ENCODE data around the gene YY1AP1.
"Not testable (repeated sequence)": the region's sequence is repeated elsewhere in the genome, so short reads cannot be mapped to it uniquely, and the experiment has no call there.

Gene YY1AP1

DNA sequence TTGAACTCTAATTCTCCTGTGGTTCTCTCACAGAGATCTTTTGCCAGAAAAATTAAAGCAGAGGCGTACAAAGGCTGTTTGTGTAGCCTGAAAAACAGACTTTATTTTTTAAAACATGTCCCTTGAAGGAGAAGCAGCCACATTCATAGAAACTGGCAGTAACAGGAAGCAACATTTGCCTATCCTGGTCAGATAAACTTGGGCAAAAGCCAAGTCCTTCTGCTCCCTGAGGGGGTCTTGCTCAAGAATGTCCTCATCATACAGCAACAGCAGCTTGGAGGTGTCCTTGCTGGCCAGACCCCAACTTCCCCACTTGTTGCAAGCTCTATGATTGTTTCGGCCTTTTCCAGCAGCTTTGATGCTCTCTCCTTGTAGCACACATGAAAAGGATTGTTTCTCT lies 42.3 kb downstream of the YY1AP1 start:
- FAIRE-seq (no peak), DNase-seq (ENCODE audit: insufficient read length, low spot score) (no peak)
- TF ChIP-seq POLR2AphosphoS5 (IDR thresholded peaks at IDR 0.05; ENCODE audit: low read depth, low read length) (no peak), PAX5 (IDR thresholded peaks at IDR 0.05; ENCODE audit: insufficient read depth, low read length, severe bottlenecking) (no peak), POLR2A (IDR thresholded peaks at IDR 0.05; ENCODE audit: low read depth, low read length) (no peak), SPI1 (IDR thresholded peaks at IDR 0.05; ENCODE audit: low read depth, low read length) (no peak), TAF1 (IDR thresholded peaks at IDR 0.05; ENCODE audit: low read depth, low read length) (no peak), POU2F2 (IDR thresholded peaks at IDR 0.05; ENCODE audit: low read depth, low read length) (no peak)

DNA sequence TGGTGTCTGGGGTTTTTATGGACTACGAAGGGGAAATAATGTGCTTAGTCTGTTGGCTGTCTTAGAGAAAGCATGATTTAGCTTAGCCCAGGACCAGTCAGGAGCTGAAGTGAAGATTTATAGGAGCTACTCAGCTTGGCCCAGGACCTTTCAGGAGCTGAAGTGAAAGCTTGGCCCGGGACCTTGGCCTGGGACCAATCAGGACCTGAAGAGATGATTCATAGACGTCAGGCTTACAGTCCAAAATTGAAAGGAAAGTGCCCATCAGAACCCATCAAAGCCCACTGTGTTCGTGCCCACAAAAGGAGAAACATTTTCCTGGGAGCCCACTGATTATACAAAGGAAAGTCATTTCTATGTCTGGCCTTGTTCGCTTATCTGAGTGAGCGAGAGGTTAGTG lies 42.9 kb downstream of the YY1AP1 start:
- DNase-seq (ENCODE audit: insufficient read length, low spot score) = no peak
- FAIRE-seq = no peak
- no peak for TF ChIP-seq POLR2A (IDR thresholded peaks at IDR 0.05; ENCODE audit: low read depth, low read length)
- TF ChIP-seq POLR2AphosphoS5 (IDR thresholded peaks at IDR 0.05; ENCODE audit: low read depth, low read length) = no peak
- TF ChIP-seq SPI1 (IDR thresholded peaks at IDR 0.05; ENCODE audit: low read depth, low read length) = no peak
- TF ChIP-seq TAF1 (IDR thresholded peaks at IDR 0.05; ENCODE audit: low read depth, low read length) = no peak
- no peak for TF ChIP-seq PAX5 (IDR thresholded peaks at IDR 0.05; ENCODE audit: insufficient read depth, low read length, severe bottlenecking)
- no peak for TF ChIP-seq POU2F2 (IDR thresholded peaks at IDR 0.05; ENCODE audit: low read depth, low read length)

- TF ChIP-seq POU2F2 (IDR thresholded peaks at IDR 0.05; ENCODE audit: low read depth, low read length) (no peak), PAX5 (IDR thresholded peaks at IDR 0.05; ENCODE audit: insufficient read depth, low read length, severe bottlenecking) (no peak), TAF1 (IDR thresholded peaks at IDR 0.05; ENCODE audit: low read depth, low read length) (no peak), POLR2A (IDR thresholded peaks at IDR 0.05; ENCODE audit: low read depth, low read length) (no peak), POLR2AphosphoS5 (IDR thresholded peaks at IDR 0.05; ENCODE audit: low read depth, low read length) (no peak), SPI1 (IDR thresholded peaks at IDR 0.05; ENCODE audit: low read depth, low read length) (no peak)
- DNase-seq (ENCODE audit: insufficient read length, low spot score) (no peak), FAIRE-seq (no peak)
Observed at GRCh38 chr1:155645034-155645598, 43.5 kb downstream of the YY1AP1 start.

DNA sequence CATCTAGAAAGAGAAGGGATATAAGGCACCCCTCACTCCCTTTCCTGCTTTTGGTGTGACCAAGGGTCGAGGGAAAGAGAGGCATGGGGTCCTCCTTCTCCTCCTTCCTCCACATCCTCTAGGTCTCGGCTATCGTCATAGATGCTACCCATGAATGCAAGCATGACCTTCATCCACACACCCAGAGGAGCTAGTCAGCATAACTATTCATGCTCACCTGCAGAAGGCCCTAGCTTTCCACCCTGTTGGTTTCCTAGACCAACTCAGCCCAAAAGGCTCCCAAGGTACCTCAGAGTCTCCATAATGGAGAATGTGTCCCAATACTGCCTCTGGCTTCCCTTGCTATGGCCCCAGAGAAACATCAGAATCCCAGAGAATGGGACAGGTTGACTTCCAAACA lies 45.3 kb downstream of the YY1AP1 start:
- DNase-seq (ENCODE audit: insufficient read length, low spot score) = no peak
- FAIRE-seq = no peak
- TF ChIP-seq POU2F2 (IDR thresholded peaks at IDR 0.05; ENCODE audit: low read depth, low read length) = no peak
- TF ChIP-seq TAF1 (IDR thresholded peaks at IDR 0.05; ENCODE audit: low read depth, low read length) = no peak
- no peak for TF ChIP-seq SPI1 (IDR thresholded peaks at IDR 0.05; ENCODE audit: low read depth, low read length)
- no peak for TF ChIP-seq PAX5 (IDR thresholded peaks at IDR 0.05; ENCODE audit: insufficient read depth, low read length, severe bottlenecking)
- TF ChIP-seq POLR2AphosphoS5 (IDR thresholded peaks at IDR 0.05; ENCODE audit: low read depth, low read length) = no peak
- no peak for TF ChIP-seq POLR2A (IDR thresholded peaks at IDR 0.05; ENCODE audit: low read depth, low read length)

- FAIRE-seq; DNase-seq (ENCODE audit: insufficient read length, low spot score): not testable (repeated sequence)
Observed at GRCh38 chr1:155642559-155643180, 45.9 kb downstream of the YY1AP1 start.

GRCh38 chr1:155640367-155640766 lies 48.2 kb downstream of the YY1AP1 start:
- TF ChIP-seq POLR2A (IDR thresholded peaks at IDR 0.05; ENCODE audit: low read depth, low read length) = no peak
- TF ChIP-seq PAX5 (IDR thresholded peaks at IDR 0.05; ENCODE audit: insufficient read depth, low read length, severe bottlenecking) = no peak
- no peak for TF ChIP-seq TAF1 (IDR thresholded peaks at IDR 0.05; ENCODE audit: low read depth, low read length)
- no peak for TF ChIP-seq SPI1 (IDR thresholded peaks at IDR 0.05; ENCODE audit: low read depth, low read length)
- no peak for TF ChIP-seq POLR2AphosphoS5 (IDR thresholded peaks at IDR 0.05; ENCODE audit: low read depth, low read length)
- TF ChIP-seq POU2F2 (IDR thresholded peaks at IDR 0.05; ENCODE audit: low read depth, low read length) = no peak
- FAIRE-seq (no peak), DNase-seq (ENCODE audit: insufficient read length, low spot score) (no peak)

- DNase-seq (ENCODE audit: insufficient read length, low spot score) = no peak
- FAIRE-seq = no peak
- no peak for TF ChIP-seq SPI1 (IDR thresholded peaks at IDR 0.05; ENCODE audit: low read depth, low read length)
- TF ChIP-seq TAF1 (IDR thresholded peaks at IDR 0.05; ENCODE audit: low read depth, low read length) = no peak
- no peak for TF ChIP-seq PAX5 (IDR thresholded peaks at IDR 0.05; ENCODE audit: insufficient read depth, low read length, severe bottlenecking)
- no peak for TF ChIP-seq POLR2AphosphoS5 (IDR thresholded peaks at IDR 0.05; ENCODE audit: low read depth, low read length)
- no peak for TF ChIP-seq POU2F2 (IDR thresholded peaks at IDR 0.05; ENCODE audit: low read depth, low read length)
- TF ChIP-seq POLR2A (IDR thresholded peaks at IDR 0.05; ENCODE audit: low read depth, low read length) = no peak
Observed at GRCh38 chr1:155636397-155637153, 52.0 kb downstream of the YY1AP1 start.

GRCh38 chr1:155626428-155626827 lies 62.1 kb downstream of the YY1AP1 start:
- not testable (repeated sequence) for FAIRE-seq

GRCh38 chr1:155623357-155623756 lies 65.2 kb downstream of the YY1AP1 start:
- no peak for TF ChIP-seq POLR2A (IDR thresholded peaks at IDR 0.05; ENCODE audit: low read depth, low read length)
- TF ChIP-seq POU2F2 (IDR thresholded peaks at IDR 0.05; ENCODE audit: low read depth, low read length) = no peak
- no peak for TF ChIP-seq POLR2AphosphoS5 (IDR thresholded peaks at IDR 0.05; ENCODE audit: low read depth, low read length)
- no peak for TF ChIP-seq SPI1 (IDR thresholded peaks at IDR 0.05; ENCODE audit: low read depth, low read length)
- no peak for TF ChIP-seq PAX5 (IDR thresholded peaks at IDR 0.05; ENCODE audit: insufficient read depth, low read length, severe bottlenecking)
- TF ChIP-seq TAF1 (IDR thresholded peaks at IDR 0.05; ENCODE audit: low read depth, low read length) = no peak
- no peak for FAIRE-seq
- DNase-seq (ENCODE audit: insufficient read length, low spot score) = no peak

More at GRCh38 chr1:155626428-155626827, 62.1 kb downstream of the YY1AP1 start:
- DNase-seq (ENCODE audit: insufficient read length, low spot score) = not testable (repeated sequence)

DNA sequence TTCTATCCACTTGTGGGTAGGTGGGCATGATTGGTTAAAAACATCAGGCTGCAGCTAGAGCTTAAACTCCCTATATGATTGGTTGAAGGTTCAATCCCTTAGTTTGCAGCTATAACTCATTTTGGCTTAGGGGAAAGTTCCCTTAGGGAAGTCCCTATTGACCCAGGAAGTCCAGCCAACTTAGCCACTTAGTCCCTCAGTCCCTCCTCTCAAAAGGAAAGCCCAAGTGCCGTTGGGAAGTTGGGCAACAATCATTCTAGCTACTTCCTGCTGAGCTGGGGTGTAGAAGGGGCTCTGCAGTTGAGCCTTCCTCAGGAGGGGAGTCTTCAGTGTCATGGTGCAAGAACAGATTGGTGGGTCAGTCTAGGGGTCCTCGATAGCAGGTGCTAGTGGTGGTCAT lies 66.4 kb downstream of the YY1AP1 start:
- FAIRE-seq (no peak), DNase-seq (ENCODE audit: insufficient read length, low spot score) (no peak)
- TF ChIP-seq POU2F2 (IDR thresholded peaks at IDR 0.05; ENCODE audit: low read depth, low read length) (no peak), PAX5 (IDR thresholded peaks at IDR 0.05; ENCODE audit: insufficient read depth, low read length, severe bottlenecking) (no peak), SPI1 (IDR thresholded peaks at IDR 0.05; ENCODE audit: low read depth, low read length) (no peak), POLR2AphosphoS5 (IDR thresholded peaks at IDR 0.05; ENCODE audit: low read depth, low read length) (no peak), TAF1 (IDR thresholded peaks at IDR 0.05; ENCODE audit: low read depth, low read length) (no peak), POLR2A (IDR thresholded peaks at IDR 0.05; ENCODE audit: low read depth, low read length) (no peak)

DNA sequence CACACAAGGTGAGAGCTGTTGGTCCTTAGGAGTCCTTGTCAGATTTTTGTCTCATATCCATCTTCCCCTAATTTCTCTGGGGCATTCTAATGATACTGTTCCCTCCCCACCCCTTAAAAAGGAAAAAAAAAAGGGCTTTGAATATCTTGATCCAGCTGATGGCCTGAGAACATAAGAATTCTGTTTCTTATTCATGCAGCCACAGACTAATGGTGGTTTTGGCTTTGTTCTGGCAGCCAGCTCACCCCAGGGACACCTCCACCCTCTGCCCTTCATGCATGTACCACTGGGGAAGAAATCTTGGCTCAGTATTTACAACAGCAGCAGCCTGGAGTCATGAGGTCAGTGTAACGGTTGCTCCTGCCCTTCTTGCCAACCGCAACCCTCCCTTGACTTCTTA lies 75.3 kb downstream of the YY1AP1 start:
- FAIRE-seq; DNase-seq (ENCODE audit: insufficient read length, low spot score): not testable (repeated sequence)

- not testable (repeated sequence) for FAIRE-seq
Observed at GRCh38 chr1:155610257-155610647, 78.3 kb downstream of the YY1AP1 start.

More at GRCh38 chr1:155610257-155610647, 78.3 kb downstream of the YY1AP1 start:
- not testable (repeated sequence) for DNase-seq (ENCODE audit: insufficient read length, low spot score)

All from GM12891 (cell line).